HCT116 (cell line): ENCODE measurements around the gene SORT1. TPM values are rescaled to one million over a fixed set of nuclear protein-coding genes. Genes with fewer than 3 reads are reported as not detected.

ENCODE experiments used
- ATAC-seq: fragments of 200-7000 bp; cut with Tn5 transposase; 2 replicates; pipeline ENCODE4 v1.9.1; 2020; ENCODE audit warnings: mild to moderate bottlenecking, moderate library complexity
- BruUV-seq: library from RNA; stranded (reverse); fragments of 400-500 nt; replicated peaks from 2 replicates; lab custom pipeline; 2021; lab: Mats Ljungman, UMichigan
- CTCF ChIA-PET: fragments of 300-600 bp; sonication (Branson Sonifier 250); formaldehyde crosslinking; loops from one replicate; lab custom pipeline; 2021; ENCODE audit warnings: antibody characterized with exemption; lab: Charles Lee
- POLR2A ChIA-PET: fragments of 300-600, 350-600 bp; sonication (Branson Sonifier 250); formaldehyde crosslinking; loops from one replicate; lab custom pipeline; 2021; ENCODE audit warnings: antibody characterized with exemption; lab: Charles Lee
- RAD21 ChIA-PET, 2 experiments: fragments of 300-600 bp; sonication (Branson Sonifier 250); formaldehyde crosslinking; loops; one replicate each; lab custom pipeline; 2023; ENCODE audit warnings: low total read pairs in 2 of 2; ENCODE audit not compliant: uncharacterized antibody in 2 of 2, unreplicated experiment in 2 of 2, low non-redundant PET in 1 of 2; lab: Charles Lee
- DNase-seq: peaks from one replicate; pipeline ENCODE4 v3.0.0-alpha.2; 2010; ENCODE audit warnings: low read depth, low spot score
- H2AFZ ChIP-seq: fragments of 200-600 bp; shearing (Covaris generic), sonication (generic); 2 replicates; pipeline ENCODE4 v1.6.1; 2017; ENCODE audit warnings: low read depth, mixed run types, mixed read lengths, antibody characterized with exemption, low read length; ENCODE audit not compliant: poor library complexity, severe bottlenecking
- H3K27ac ChIP-seq: 2 replicates; pipeline ENCODE4 v1.5.1; 2012; ENCODE audit warnings: low read depth, low read length
- H3K27me3 ChIP-seq: fragments of 200-600 bp; sonication (generic); 2 replicates; pipeline ENCODE4 v1.6.1; 2016; ENCODE audit warnings: mixed run types, low read length, mixed read lengths; ENCODE audit not compliant: insufficient read depth
- H3K36me3 ChIP-seq, 2 experiments: fragments of 200-500 bp in 1 of 2; fragments of 200-600 bp in 1 of 2; sonication (Bioruptor generic) in 1 of 2; sonication (generic) in 1 of 2; 2 replicates each; pipeline versions ENCODE4 v1.5.1 to v1.6.1; 2014 to 2016; ENCODE audit warnings: low read length in 2 of 2, inconsistent platforms in 1 of 2, mixed read lengths in 1 of 2, mixed run types in 1 of 2; ENCODE audit not compliant: insufficient read depth in 2 of 2, control insufficient read depth in 1 of 2
- H3K4me1 ChIP-seq, 2 experiments: fragments of 200-600 bp in 1 of 2; sonication (generic) in 1 of 2; 2 replicates each; pipeline versions ENCODE4 v1.5.1 to v1.6.1; 2012 to 2017; ENCODE audit warnings: low read length in 2 of 2, inconsistent platforms in 1 of 2, mild to moderate bottlenecking in 1 of 2, mixed read lengths in 1 of 2, mixed run types in 1 of 2, moderate library complexity in 1 of 2; ENCODE audit not compliant: insufficient read depth in 2 of 2, control insufficient read depth in 1 of 2
- H3K4me2 ChIP-seq: fragments of 200-600 bp; sonication (generic); 2 replicates; pipeline ENCODE4 v1.6.1; 2017; ENCODE audit warnings: mixed run types, low read length, mixed read lengths
- H3K4me3 ChIP-seq, 2 experiments: fragments of 200-600 bp in 1 of 2; sonication (generic) in 1 of 2; replicated peaks in 1 of 2; 2 replicates each; pipeline ENCODE4 v1.5.1; 2011 to 2016; ENCODE audit warnings: low read length in 2 of 2, control low read depth in 1 of 2, low read depth in 1 of 2, mild to moderate bottlenecking in 1 of 2, mixed read lengths in 1 of 2, mixed run types in 1 of 2
- H3K79me2 ChIP-seq: fragments of 200-600 bp; sonication (generic); 2 replicates; pipeline ENCODE4 v1.6.1; 2017; ENCODE audit warnings: mild to moderate bottlenecking, mixed run types, low read length, moderate library complexity, mixed read lengths; ENCODE audit not compliant: insufficient read depth
- H3K9ac ChIP-seq: fragments of 200-600 bp; sonication (generic); 2 replicates; pipeline ENCODE4 v1.6.1; 2016; ENCODE audit warnings: low read length, mixed read lengths
- H3K9me2 ChIP-seq: fragments of 200-600 bp; sonication (generic), shearing (Covaris generic); 2 replicates; pipeline ENCODE4 v1.6.1; 2017; ENCODE audit warnings: mixed run types, mild to moderate bottlenecking, moderate library complexity; ENCODE audit not compliant: insufficient read depth
- H3K9me3 ChIP-seq, 2 experiments: fragments of 200-500 bp in 1 of 2; fragments of 200-600 bp in 1 of 2; sonication (Bioruptor generic) in 1 of 2; sonication (generic) in 1 of 2; 2 replicates each; pipeline ENCODE4 v1.6.1; 2014 to 2017; ENCODE audit warnings: low read length in 2 of 2, mixed read lengths in 2 of 2, inconsistent platforms in 1 of 2, low read depth in 1 of 2, mild to moderate bottlenecking in 1 of 2, mixed run types in 1 of 2, moderate library complexity in 1 of 2; ENCODE audit not compliant: control insufficient read depth in 1 of 2, insufficient read depth in 1 of 2
- H4K20me1 ChIP-seq: fragments of 200-600 bp; sonication (generic), shearing (Covaris generic); 2 replicates; pipeline ENCODE4 v1.6.1; 2017; ENCODE audit warnings: mixed run types, mild to moderate bottlenecking, moderate library complexity; ENCODE audit not compliant: insufficient read depth
- CBX3 ChIP-seq: IDR thresholded peaks from 2 replicates; pipeline ENCODE4 v1.6.1; 2012; ENCODE audit warnings: low read depth
- ELF1 ChIP-seq: IDR thresholded peaks from 2 replicates; pipeline ENCODE4 v1.6.1; 2012; ENCODE audit warnings: low read depth, borderline replicate concordance
- EZH2phosphoT487 ChIP-seq: fragments of 200-600 bp; IDR thresholded peaks from 2 replicates; pipeline ENCODE4 v1.6.1; 2018; ENCODE audit warnings: antibody characterized with exemption, borderline replicate concordance
- POLR2A ChIP-seq: IDR thresholded peaks from 2 replicates; pipeline ENCODE4 v1.7.0; 2011; ENCODE audit warnings: borderline replicate concordance; ENCODE audit not compliant: insufficient read depth, insufficient read length; ENCODE audit errors: extremely low read depth
- POLR2AphosphoS5 ChIP-seq: IDR thresholded peaks from 2 replicates; pipeline ENCODE4 v1.6.1; 2011; ENCODE audit warnings: mild to moderate bottlenecking, low read depth, low read length, moderate library complexity
- RAD21 ChIP-seq: IDR thresholded peaks from 2 replicates; pipeline ENCODE4 v1.6.1; 2012; ENCODE audit warnings: low read depth, mild to moderate bottlenecking
- SIN3A ChIP-seq: IDR thresholded peaks from 2 replicates; pipeline ENCODE4 v1.6.1; 2012; ENCODE audit warnings: low read depth
- SP1 ChIP-seq: IDR thresholded peaks from 2 replicates; pipeline ENCODE4 v1.6.1; 2012; ENCODE audit warnings: low read depth
- SRF ChIP-seq: IDR thresholded peaks from 2 replicates; pipeline ENCODE4 v1.6.1; 2012; ENCODE audit warnings: low read depth
- TCF7L2 ChIP-seq: IDR thresholded peaks from 2 replicates; pipeline ENCODE4 v1.7.0; 2011; ENCODE audit warnings: borderline replicate concordance, inconsistent platforms; ENCODE audit not compliant: insufficient read depth, insufficient read length; ENCODE audit errors: extremely low read depth
- intact Hi-C: fragments of 100-400 bp; cut with micrococcal nuclease; formaldehyde crosslinking; loops from 2 replicates; pipeline ENCODE4 v1.10.0; 2022
- total RNA-seq: library from RNA; stranded (reverse); gene quantifications from one replicate; pipeline ENCODE4 v1.2.1, GENCODE V29; 2021; ENCODE audit not compliant: unreplicated experiment
- TF ChIP-seq, protein P1 (sequence below): IDR thresholded peaks from 2 replicates; pipeline ENCODE4 v1.6.1; 2011; ENCODE audit warnings: mild to moderate bottlenecking, low read length, moderate library complexity; ENCODE audit not compliant: insufficient replicate concordance; ENCODE audit errors: extremely low read depth
- TF ChIP-seq, protein P2 (sequence below): IDR thresholded peaks from 2 replicates; pipeline ENCODE4 v1.6.1; 2012

SORT1 gene
- total RNA-seq, 1 experiment from 2014 or later = 20.2 TPM

GRCh38 chr1:109273570-109274288, 124.0 kb downstream of the SORT1 start:
- Histone ChIP-seq H3K4me1 (peaks cover 35 to 47% of the 10 kb centered on the region in 2 experiments), H4K20me1 (no peaks in the 10 kb centered on the region), H3K79me2 (no peaks in the 10 kb centered on the region), H3K4me2 (peak overlapping the region; percentile 48), H3K27ac (peak overlapping the region; percentile 43; the same call in 1 of the 2 replicates), H3K9me2 (no peaks in the 10 kb centered on the region), H3K27me3 (no peaks in the 10 kb centered on the region), H3K9me3 (no peaks in the 10 kb centered on the region), H3K36me3 (peaks cover 0 to 2% of the 10 kb centered on the region in 2 experiments; a peak in 1 of 4 replicates), H2AFZ (no peak overlapping the region), H3K9ac (no peak overlapping the region), H3K4me3 (no peak overlapping the region)
- RAD21 ChIA-PET = no interaction called here
- intact Hi-C loops = no loop called here
- TF ChIP-seq RAD21 (no peak), POLR2AphosphoS5 (no peak), POLR2A (no peak), SIN3A (no peak), CBX3 (no peak), TCF7L2 (no peak), ELF1 (no peak), SP1 (no peak), EZH2phosphoT487 (no peak), SRF (no peak)
- TF ChIP-seq, protein P1, sequence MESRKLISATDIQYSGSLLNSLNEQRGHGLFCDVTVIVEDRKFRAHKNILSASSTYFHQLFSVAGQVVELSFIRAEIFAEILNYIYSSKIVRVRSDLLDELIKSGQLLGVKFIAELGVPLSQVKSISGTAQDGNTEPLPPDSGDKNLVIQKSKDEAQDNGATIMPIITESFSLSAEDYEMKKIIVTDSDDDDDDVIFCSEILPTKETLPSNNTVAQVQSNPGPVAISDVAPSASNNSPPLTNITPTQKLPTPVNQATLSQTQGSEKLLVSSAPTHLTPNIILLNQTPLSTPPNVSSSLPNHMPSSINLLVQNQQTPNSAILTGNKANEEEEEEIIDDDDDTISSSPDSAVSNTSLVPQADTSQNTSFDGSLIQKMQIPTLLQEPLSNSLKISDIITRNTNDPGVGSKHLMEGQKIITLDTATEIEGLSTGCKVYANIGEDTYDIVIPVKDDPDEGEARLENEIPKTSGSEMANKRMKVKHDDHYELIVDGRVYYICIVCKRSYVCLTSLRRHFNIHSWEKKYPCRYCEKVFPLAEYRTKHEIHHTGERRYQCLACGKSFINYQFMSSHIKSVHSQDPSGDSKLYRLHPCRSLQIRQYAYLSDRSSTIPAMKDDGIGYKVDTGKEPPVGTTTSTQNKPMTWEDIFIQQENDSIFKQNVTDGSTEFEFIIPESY = no peak
- TF ChIP-seq, protein P2, sequence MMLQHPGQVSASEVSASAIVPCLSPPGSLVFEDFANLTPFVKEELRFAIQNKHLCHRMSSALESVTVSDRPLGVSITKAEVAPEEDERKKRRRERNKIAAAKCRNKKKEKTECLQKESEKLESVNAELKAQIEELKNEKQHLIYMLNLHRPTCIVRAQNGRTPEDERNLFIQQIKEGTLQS = no peak
- no TSS peak for BruUV-seq
- DNase-seq (no peak), ATAC-seq (no peak)
- POLR2A ChIA-PET = no interaction called here
- CTCF ChIA-PET = no interaction called here
